ENCODE results near the gene GPR17.

GRCh38 chr2:127681976-127682857 is 36.3 kb downstream of the GPR17 start:
- no peak for TF ChIP-seq CREB5 (CRISPR knock-in tag; IDR thresholded peaks at IDR 0.05; ENCODE audit: low read depth)
- TF ChIP-seq ZNF8 (CRISPR knock-in tag; IDR thresholded peaks at IDR 0.05): no peak
- no peak for TF ChIP-seq ZFP30 (CRISPR knock-in tag; IDR thresholded peaks at IDR 0.05)
- no peak for TF ChIP-seq PATZ1 (CRISPR knock-in tag; IDR thresholded peaks at IDR 0.05; ENCODE audit: borderline replicate concordance)
- TF ChIP-seq ZFP3 (CRISPR knock-in tag; IDR thresholded peaks at IDR 0.05): no peak
- no peak for TF ChIP-seq ZNF565 (CRISPR knock-in tag; conservative IDR thresholded peaks at IDR 0.05; ENCODE audit: low read depth)

Data from SK-N-SH treated with all-trans-retinoic acid at 6 μM for 48 hours (cell line).